Panc1 (cell line): ENCODE data around the gene GPS2.

Experiments used
- CTCF ChIP-seq: fragments of 450-650 bp; IDR thresholded peaks from 2 replicates; pipeline ENCODE4 v1.5.1; 2017; ENCODE audit warnings: mild to moderate bottlenecking
- TF ChIP-seq, protein P1 (sequence below), 2 experiments: IDR thresholded peaks; 2 replicates each; pipeline ENCODE4 v1.6.1; 2011 to 2012; ENCODE audit warnings: low read depth in 2 of 2, control low read depth in 1 of 2, low read length in 1 of 2, mild to moderate bottlenecking in 1 of 2, moderate library complexity in 1 of 2; ENCODE audit not compliant: insufficient read depth in 1 of 2

DNA sequence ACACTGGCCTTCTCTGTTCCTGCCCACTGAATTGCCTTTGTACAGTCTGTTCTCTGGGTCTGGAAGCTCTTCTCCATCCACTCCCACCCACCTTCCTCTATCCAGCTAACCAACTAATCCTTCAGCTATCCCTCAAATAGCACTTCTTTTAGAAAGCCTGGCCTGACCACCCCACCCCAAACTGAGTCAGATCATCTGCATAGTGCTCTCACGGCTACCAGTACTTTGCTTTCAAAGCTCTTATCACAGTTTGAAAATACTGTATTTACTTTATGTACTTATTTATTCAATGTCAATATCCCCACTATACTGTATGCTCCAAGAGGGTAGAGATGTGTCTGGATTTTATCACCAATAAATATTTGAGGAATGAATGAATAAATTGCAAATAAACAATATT lies 48.4 kb downstream of the GPS2 start:
- TF ChIP-seq, protein P1, sequence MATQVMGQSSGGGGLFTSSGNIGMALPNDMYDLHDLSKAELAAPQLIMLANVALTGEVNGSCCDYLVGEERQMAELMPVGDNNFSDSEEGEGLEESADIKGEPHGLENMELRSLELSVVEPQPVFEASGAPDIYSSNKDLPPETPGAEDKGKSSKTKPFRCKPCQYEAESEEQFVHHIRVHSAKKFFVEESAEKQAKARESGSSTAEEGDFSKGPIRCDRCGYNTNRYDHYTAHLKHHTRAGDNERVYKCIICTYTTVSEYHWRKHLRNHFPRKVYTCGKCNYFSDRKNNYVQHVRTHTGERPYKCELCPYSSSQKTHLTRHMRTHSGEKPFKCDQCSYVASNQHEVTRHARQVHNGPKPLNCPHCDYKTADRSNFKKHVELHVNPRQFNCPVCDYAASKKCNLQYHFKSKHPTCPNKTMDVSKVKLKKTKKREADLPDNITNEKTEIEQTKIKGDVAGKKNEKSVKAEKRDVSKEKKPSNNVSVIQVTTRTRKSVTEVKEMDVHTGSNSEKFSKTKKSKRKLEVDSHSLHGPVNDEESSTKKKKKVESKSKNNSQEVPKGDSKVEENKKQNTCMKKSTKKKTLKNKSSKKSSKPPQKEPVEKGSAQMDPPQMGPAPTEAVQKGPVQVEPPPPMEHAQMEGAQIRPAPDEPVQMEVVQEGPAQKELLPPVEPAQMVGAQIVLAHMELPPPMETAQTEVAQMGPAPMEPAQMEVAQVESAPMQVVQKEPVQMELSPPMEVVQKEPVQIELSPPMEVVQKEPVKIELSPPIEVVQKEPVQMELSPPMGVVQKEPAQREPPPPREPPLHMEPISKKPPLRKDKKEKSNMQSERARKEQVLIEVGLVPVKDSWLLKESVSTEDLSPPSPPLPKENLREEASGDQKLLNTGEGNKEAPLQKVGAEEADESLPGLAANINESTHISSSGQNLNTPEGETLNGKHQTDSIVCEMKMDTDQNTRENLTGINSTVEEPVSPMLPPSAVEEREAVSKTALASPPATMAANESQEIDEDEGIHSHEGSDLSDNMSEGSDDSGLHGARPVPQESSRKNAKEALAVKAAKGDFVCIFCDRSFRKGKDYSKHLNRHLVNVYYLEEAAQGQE (IDR thresholded peaks at IDR 0.05; ENCODE audit: insufficient read depth in 1 of 2, low read depth in 2 of 2, low read length in 1 of 2) = no peak
- TF ChIP-seq CTCF = no peak
